Testis (tissue), 2 donors: ENCODE results near the gene DBN1.

ENCODE experiments used
- POLR2A ChIP-seq: fragments of 450-650 bp; IDR thresholded peaks from one replicate; pipeline ENCODE4 v1.6.1; 2017; ENCODE audit warnings: antibody characterized with exemption, mild to moderate bottlenecking, moderate library complexity
- TF ChIP-seq, protein P1 (sequence below), 3 experiments: fragments of 450-650 bp in 2 of 3; fragments of 200-600 bp in 1 of 3; sonication (generic) in 1 of 3; IDR thresholded peaks; one replicate each; pipeline ENCODE4 v1.5.1; 2016 to 2019; ENCODE audit warnings: antibody characterized with exemption in 3 of 3, mild to moderate bottlenecking in 2 of 3, moderate library complexity in 1 of 3

DNA sequence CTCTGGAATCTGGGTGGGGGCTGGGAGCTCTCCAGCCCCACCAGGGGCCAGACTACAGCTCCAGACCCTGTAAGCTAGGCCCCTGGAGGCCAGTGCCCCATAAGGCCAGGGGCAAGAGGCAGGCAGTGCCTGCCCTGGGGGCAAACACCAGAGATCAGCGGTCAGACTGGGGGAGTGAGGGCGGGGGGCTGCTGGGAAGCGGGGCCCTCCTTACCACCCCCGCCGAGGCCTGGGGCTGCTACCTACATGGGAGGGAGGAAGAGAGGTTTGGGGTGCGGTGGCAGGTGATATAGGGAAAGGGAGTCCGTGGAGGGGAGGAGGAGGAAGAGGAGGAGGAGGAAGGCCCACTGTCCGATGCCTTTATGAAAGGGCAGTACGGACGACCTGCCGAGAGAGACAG is 14.1 kb downstream of the DBN1 start:
- TF ChIP-seq, protein P1, sequence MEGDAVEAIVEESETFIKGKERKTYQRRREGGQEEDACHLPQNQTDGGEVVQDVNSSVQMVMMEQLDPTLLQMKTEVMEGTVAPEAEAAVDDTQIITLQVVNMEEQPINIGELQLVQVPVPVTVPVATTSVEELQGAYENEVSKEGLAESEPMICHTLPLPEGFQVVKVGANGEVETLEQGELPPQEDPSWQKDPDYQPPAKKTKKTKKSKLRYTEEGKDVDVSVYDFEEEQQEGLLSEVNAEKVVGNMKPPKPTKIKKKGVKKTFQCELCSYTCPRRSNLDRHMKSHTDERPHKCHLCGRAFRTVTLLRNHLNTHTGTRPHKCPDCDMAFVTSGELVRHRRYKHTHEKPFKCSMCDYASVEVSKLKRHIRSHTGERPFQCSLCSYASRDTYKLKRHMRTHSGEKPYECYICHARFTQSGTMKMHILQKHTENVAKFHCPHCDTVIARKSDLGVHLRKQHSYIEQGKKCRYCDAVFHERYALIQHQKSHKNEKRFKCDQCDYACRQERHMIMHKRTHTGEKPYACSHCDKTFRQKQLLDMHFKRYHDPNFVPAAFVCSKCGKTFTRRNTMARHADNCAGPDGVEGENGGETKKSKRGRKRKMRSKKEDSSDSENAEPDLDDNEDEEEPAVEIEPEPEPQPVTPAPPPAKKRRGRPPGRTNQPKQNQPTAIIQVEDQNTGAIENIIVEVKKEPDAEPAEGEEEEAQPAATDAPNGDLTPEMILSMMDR (IDR thresholded peaks at IDR 0.05): no peak
- no peak for TF ChIP-seq POLR2A
